ENCODE data around the gene EIF4A3.
"Not testable (repeated sequence)": the region's sequence is repeated elsewhere in the genome, so short reads cannot be mapped to it uniquely, and the experiment has no call there.

Gene EIF4A3

DNA sequence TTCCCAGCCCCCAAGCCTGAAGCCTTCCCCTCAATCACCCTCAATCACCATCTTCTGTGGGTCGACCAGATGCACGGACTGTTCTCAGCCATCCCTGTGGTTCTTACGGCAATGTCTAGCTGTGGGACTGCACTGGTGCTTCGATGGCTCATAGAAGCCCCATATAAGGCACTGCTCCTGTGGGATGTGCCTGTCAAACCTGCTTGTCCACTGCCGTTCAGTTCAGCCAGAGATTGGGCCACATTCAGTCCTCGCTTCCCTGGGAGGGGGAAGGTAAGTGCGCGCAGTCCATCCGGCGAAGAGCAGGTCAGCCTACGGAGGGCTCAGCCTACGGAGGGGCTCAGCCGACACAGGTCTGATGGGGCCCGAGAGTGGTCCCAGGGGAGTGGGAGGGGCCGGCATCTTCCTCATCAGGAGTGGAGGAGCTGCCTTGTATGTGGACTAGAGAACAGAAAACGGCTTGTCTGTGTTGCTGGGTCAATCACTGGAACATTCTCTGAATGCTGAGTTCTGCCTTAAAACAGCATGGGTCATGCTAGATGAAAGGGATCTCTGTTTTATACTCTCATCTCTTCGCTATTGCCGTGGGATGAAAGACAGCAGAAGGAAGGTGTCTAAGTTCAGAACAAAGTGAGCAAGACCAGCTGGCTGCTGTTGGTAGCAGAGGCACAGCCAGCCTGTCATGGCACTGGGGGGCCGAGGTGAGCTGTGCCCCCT, 23.0 kb upstream of the EIF4A3 start, which contains the start of gene CARD14:
Gene CARD14 (plus strand): TSS at position 247 of the 717 bp plus-strand sequence. CDS start 11,409 bp downstream, outside the sequence.
- no peak for DNase-seq

DNA sequence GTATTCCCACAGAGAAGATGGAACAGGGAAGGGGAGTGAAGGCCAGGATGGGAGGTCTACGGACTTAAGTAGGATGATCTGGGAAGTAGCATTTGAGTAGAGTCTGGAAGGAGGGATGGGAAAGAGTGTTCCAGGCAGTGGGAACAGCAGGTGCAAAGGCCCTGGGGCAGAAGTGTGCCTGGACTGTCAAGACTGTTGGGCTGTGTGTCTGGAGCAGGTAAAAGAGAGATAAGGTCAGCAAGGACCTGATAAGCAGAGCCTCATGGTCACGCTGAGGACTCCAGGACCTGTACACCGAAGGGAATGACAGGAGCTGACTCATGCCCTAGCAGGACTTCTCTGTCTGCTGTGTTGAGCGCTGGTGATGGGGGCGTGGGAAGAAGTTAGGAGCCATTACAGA, 22.2 kb upstream of the EIF4A3 start:
- no peak for DNase-seq

DNA sequence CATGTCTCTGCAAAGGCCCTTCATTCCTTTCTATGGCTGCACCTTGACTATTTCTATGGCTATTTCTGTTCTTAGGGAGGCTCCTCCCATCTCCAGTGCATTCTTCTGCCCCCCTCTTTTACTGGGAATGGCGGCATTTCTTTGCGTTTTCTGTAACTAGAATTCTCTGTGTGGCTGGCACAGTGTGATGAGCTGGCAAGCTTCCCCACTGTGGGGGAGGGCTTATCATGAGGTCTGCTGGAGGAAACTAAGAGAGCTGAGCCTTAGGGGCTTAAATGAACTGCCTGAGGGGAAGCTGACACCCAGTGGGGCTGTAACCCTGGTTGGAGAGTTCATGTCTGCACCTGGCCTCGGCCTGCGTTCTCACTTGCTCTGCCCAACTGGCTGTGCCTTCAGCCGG, 21.4 kb upstream of the EIF4A3 start:
- no peak for DNase-seq

DNA sequence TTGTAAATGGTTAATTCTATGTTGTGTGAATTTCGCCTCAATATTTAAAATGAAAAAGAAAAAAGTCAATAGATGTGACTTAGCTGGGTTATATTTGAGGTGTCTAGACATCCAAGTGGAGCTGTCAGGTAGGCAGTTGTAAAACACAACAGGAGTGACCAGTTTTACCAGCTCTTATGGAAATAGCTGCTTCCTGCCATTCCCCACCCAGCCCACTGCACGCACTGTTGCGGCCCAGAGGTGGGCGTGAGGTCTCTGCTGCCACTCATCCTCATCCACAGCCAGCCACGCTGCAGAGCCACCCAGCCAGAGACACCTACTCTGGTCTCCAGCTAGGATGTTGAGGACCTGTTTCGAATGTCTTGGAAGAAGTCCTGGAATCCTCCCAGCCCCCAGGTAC, 19.5 kb upstream of the EIF4A3 start:
- no peak for DNase-seq

DNA sequence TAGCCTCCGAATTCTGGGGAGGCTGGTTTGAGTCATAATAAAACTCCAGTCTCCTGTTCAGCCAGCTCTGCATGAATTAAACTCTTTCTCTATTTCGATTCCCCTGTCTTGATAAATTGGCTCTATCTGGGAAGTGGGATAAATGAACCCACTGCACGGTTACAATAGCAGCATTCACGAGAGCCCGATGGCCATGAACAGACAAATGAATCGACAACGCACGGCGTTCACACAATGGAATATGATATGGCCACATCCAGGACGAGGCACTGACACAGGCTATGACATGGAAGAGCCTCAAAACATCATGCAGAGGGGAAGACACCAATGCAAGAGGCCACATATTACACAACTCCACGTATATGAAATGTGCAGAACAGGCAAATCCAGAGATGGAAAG, 17.3 kb upstream of the EIF4A3 start:
- no peak for DNase-seq

DNA sequence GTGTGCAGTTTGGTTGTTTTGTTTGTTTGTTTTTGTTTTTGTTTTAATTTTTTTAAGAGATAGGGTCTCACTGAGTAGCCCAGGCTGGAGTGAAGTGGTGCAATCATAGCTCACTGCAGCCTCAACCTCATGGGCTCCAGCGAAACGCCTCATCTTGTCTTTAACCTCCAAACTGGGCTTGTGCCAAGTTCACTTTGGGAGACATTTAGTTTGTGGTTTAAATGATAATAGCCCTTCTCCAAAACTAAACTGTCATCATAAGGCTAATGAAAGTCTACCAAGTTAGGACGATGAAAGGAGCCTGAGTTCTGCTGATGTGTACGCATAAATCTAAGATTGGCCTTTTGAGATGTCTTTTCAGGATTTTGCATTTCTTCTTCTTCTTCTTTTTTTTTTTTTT, 16.4 kb upstream of the EIF4A3 start:
- DNase-seq: no peak

DNA sequence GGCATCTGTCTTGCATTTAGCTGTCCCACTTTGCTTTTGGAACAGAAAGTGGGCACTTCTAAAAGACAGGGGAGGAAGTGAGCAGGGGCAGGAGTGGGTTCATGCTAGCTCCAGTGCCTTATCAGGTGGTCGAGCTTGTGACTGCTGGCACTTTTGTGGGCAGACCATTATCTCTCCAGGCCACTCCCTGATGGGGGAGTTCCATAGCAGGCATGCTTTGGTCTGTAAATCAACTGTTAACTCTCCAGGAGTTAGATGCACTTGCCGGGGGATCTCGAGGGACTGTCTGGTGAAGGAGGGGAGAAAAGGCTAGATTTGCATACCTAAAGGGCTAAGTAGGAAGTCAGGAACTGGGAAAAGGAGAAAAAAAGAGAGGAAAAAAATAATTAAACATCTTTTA, 13.6 kb upstream of the EIF4A3 start:
- no peak for DNase-seq

DNA sequence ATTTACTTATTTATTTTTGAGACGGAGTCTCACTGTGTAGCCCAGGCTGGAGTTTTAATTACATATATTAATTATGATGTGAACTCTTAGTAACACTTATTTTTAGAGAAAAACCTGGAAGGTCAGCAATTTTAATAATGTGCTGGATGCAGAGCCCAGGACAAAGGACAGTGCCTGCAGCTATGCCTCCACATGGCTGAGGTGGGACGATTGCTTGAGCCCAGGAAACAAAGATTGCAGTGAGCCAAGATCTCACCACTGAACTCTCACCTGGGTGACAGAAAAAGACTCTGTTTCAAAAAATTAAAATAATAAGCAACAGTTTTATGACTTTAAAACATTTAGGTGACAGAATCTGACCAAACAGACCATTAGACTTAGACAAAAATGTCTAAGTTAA, 11.9 kb upstream of the EIF4A3 start:
- no peak for DNase-seq

DNA sequence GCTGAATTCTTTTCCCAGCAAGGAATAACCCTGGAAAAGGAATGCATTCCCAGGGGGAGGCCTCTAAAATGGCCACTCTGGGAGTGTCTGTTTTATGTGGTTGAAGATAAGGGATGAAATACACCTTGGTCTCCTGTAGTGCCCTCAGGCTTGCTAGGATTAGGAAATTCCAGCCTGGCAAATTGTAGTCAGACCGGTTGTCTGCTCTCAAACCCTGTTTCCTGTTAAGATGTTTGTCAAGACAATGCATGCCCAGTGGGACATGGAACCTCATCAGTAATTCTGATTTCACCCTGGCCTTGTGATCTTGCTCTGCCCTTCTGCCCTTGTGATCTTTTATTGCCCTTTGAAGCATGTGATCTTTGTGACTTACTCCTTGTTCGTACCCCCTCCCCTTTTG, 8.7 kb upstream of the EIF4A3 start:
- not testable (repeated sequence) for DNase-seq

DNA sequence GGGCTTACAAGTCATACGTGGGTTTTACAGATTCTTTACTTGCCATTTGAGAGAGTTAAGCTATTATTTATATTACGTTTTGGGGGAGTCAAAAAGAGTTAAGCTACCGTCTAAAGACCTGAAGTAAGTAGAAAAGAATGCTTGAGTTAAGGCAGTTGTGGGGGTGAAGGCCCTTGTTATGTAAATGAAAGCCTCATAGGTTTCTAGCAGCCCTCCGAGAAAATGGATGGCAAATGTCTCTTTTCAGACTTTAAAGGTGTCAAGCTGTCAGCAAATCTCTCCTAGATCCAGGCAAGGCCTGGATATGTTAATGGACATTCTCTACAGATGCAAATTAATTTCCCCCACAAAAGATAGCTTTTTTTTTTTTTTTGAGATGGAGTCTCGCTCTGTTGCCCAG, 7.2 kb upstream of the EIF4A3 start:
- DNase-seq: no peak

DNA sequence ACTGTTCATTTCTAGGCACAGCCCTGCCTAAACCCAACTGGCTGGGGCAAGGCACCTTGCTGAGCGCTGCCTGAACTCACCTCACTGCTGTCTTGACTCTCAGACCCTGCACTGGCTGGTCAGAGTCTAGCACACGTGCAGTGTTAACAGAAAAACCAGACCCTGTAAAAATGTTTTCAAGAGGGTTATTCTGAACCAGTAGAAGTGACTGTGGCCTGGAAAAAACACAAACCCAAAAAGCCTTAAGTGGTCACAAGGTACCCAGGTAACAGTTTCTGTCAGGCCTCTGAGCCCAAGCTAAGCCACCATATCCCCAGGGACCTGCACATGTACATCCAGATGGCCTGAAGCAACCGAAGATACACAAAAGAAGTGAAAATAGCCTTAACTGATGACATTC, 6.1 kb upstream of the EIF4A3 start:
- DNase-seq: no peak

DNA sequence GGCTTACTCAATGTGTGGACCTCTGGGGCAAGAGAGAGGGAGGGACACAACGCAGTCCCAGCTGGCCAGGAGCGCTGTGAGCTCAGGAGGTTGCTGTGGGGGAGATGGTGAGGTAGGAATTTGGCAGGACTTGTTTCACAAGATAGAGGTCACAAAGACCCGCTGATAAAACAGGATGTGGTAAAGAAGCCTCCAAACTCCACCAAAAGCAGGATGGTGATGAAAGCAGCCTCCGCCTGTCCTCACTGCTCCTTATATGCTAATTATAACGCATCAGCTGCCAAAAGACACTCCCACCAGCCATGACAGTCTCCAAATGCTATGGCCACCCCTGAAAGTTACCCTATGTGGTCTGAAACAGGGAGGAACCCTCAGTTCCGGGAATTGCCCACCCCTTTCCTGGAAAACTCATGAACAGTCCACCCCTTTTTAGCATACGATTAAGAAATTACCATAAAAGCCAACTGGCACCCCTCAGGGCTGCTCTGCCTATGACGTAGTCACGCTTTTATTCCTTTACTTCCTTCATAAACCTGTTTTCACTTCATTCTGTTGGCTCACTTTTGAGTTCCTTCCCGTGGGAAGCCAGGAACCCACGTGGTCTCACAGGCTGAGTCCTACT, 5.3 kb upstream of the EIF4A3 start:
- DNase-seq: peak; percentile 27

DNA sequence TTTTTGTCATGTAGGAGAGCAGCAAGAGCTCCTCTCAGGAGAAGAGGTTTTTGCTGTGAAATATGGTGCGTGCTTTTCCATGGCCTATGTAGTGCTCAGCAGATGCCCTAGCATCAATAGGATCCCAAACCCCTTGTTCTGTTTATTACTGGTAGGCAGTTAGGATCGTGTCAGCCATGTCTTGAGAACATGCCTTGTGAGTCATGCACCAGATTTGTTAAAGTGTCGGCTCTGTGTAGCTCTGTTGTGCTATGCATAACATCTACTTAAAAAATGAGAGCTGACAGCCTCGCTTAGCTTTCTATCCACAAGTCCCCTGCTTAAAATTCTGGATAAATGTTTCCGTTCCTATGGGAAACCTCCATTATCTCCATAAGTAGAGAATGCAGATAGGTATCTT, 4.4 kb upstream of the EIF4A3 start:
- DNase-seq: no peak

DNA sequence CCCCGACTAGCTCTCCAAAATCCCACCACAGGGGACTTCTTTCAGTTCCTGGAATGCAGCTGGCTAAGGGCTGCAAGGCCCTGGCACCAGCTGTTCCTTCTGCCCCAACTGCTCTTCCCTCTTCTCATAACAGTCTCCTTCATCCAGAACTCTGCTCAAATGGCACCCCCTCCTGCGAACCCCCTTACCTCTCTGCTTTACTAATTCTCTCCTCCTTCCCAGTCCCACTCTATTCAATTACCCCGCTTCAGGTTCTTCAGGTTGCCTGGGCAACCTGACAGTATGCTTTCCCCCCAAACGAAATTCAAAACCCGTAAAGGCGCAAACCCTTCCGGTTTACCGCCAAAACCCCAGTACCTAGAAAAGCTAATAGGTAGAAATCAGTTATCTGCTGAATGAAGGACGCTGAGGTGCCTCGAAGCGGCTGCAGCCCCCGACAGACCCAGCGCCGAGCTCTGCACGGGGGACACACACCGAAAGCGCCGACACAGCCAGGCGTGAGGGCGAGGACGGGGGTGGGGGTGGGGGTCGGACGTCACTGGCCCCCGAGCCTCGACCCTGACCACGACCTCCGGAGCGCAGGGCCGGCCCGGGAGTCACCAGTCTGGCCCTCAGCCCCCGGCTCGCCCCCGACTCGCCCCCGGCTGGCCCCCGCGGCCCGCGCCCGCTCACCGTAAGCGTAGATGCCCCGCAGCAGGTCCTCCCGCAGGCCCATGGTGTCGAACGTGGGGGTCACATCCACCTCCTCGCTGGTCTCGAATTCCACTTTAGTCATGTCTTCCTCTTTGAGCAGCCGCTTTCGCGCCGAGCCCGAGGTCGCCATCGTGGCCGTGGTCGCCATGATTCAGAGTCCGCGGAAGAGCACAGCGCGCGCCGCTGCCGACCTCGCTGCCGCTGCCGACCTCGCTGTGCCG, 550 bp downstream of the EIF4A3 start:
- no peak for DNase-seq

DNA sequence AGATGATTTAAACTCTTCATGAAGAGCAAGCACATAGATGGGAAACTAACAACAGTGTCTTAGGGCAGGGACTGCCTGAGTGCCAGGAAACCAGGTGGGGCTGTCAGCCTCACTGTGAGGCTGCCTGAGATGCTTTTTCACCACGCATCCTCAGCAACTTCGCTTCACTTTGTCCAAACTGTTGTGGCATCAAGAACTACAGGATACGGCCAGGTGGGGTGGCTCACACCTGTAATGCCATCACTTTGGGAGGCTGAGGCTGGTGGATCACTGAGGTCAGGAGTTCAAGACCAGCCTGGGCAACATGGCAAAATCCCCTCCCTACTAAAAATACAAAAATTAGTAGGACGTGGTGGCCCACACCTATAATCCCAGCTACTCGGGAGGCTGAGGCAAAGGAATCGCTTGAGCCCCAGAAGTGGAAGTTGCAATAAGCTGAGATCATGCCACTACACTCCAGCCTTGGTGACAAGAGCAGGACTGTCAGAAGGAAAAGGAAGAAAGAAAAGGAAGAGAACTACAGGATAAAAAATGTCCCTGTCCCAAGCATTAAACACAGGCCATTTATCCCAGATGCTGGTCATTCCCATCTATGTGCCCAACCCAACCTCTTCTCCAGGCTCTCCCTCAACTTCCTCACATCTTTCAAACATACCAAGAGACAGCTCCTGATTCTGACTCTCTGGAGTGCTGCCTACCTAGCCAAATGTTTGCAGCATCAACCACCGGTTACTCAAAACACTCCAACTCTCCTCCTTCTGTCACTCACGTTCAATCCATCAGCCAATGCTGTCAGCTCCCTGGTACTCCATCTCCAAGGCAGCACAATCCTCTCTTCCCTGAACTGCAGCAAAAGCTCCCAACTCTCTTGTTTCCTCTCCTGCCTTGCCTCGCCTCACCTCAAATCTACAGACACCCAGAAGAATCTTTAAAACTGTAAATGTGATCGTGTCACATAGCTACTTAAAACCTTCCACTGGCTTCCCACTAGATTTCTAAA, 1.6 kb downstream of the EIF4A3 start:
- DNase-seq: no peak

DNA sequence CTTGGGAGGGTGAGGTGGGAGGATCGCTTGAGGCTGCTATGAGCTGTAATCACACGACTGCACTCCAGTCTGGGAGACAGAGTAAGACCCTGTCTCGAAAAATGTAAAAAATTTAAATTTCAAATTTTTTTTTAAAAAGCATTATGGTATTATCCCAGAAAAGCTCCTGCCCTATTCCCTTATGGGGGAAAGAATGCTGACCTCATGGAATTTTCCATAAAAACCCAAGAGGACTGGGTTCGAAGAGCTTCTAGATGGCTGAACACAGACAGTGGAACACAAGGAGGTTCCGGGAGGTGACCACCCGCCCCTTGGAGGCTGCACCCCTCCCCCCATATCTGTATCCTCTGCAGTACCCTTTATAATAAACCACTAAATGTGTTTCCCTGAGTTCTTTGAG, 4.0 kb downstream of the EIF4A3 start:
- DNase-seq: no peak

DNA sequence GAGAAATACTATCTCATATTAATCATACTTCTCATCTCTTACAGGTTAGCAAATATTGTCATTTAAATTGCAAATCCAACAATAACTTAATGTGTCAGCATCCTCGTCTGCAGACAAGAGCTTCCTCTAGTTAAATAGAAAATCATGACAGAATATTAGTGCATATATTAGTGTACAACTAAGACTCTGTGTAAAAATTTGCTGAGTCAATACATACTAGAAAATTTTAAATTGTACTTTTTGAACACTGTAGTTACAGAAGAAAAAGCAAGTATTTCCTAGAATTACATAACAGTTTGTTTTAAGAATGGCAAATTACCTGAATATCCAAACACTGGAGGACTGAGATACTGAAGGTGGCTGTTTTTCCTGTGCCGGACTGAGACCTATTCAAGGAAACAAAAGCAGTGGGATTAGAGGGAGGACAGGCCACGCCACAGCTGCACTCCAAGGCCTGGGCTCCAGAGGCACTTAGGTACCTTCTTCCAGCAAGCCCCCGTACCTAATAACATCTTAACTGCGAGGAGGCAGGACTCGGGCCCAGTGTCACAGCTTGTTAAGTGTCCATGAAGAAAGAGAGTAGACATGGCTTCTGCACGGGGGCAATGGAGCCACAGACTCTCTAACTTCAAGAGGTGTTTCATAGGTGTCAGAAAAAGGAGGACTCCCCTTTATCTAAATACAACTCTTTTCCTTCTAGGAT, 5.3 kb downstream of the EIF4A3 start:
- DNase-seq: no peak

DNA sequence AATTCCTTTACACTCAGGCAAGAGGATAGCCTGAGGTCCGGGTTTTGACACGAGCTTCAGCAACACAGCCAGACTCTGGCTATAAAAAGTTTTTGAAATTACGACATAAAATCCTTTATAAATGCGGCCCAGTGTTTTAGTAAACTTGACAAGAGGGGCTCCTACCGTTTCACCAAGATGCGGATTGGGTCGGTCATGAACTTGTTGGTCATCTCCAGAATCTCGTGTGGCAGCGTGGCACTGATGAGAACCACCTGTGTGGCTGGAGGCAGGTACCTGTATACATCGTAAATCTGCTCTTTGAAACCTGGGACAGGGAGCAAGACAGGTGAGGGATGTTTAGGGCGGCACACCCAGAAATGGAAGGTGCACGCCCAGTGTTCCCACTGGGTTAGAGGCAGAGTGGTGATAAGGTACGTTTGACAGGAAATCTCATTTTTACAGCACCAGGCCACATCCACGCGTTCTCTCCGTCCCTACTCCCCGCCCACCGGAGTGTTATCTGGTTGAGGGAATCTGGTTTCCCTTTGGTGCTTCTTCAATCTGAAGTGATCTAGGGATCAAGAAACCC, 8.0 kb downstream of the EIF4A3 start:
- no peak for DNase-seq

DNA sequence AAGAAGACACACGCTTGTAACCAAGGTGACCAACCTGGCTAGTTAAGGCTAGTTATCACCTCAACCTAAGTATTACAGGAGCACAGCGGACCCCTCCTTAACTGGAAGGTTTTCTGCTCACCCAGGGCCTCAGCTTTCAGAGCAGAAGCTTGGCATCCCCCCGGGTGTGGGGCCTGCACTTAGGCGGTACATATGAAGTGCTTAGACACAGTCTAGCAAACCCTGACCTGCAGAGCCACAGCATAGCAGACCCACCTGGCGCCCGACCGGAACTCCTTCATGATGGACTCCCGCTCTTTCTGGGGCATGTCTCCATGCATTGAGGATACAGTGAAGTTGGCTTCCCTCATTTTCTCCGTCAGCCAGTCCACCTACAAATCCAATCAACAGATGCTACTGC, 9.8 kb downstream of the EIF4A3 start:
- DNase-seq: no peak

DNA sequence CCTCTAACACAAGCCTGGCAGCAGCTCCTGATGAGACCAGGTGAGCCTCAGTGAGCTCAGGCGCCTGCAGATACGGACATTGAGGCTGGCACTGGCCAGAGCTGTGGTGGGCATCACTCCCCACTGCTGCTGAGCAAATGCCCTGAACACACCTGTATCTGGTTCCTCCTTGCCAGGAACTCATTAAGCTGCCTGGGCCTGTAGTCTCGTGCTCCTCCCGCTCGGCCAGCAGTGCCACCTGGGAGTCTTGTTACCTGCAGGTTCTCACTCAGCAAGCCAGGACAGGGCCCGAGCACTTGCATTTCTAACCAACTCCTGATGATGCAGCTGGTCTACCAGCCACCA, 13.3 kb downstream of the EIF4A3 start:
- DNase-seq: no peak

DNA sequence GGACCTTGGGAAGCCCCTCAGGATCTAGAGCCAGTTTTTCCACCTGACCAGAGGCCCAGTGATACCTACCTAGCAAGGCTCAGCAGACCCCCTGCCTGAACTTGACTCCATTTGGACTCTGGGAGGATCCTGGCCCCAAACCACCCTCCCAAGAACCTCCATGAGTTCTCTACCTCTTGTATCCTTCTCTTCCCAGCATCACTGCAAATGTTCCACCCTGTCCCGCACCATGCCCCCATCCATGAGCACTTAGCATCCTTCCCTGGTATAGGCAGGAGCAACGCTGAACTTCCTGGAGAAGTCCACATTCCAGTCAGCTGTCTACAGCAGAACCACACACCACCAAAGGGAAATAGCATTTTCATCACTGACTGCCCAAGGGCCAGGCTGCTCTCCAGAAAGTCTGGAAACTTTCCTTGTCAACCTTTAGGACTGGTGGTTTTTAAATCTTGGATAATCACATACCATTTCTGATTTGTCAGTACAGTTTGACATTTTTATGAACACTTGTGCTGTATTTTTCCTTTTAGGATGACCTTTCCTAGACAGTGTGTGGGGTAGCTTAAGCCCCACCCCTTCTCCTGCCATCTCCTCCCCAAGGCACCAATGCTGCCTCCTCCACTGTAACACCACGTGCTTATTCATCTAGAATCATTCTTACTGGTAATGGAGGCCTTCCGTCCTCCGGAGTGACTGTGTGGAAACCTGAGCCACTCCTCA, 13.9 kb downstream of the EIF4A3 start:
- DNase-seq: no peak

All from CD4-positive, alpha-beta T cell treated with Interferon gamma for 1 hour (primary cell).